CD4-positive, alpha-beta T cell treated with Interleukin-12 subunit alpha and Interleukin-12 subunit beta, for 1 hour (primary cell): ENCODE results near the gene SLC2A4.
"Not testable (repeated sequence)": the region's sequence is repeated elsewhere in the genome, so short reads cannot be mapped to it uniquely, and the experiment has no call there.

ENCODE experiments used
- DNase-seq: peaks from one replicate; pipeline ENCODE4 v3.0.0-alpha.2; 2020

The SLC2A4 gene

GRCh38 chr17:7327056-7327455 is 45.5 kb downstream of the SLC2A4 start:
- no peak for DNase-seq

- DNase-seq: no peak
These were observed 46.0 kb downstream of the SLC2A4 start for GRCh38 chr17:7327501-7327900.

DNA sequence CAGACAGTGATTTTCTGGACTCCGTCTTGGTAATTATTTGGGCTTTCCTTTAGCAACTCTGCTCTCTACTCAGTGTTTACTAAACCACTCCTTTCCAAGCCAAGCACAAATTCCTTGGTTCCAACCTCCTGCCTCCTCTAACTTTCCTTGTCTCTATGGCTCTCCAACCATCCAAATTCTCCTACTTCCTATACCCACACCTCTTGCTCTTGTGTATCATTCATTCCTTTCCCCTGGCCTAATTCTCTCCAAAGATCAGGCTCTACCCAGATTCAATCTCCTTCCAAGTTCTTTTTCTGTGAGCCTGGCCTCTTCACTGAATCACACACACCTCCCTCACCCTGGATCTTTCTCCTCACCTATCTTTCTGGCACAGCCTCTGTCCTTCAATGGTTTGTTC is 46.5 kb downstream of the SLC2A4 start:
- no peak for DNase-seq

DNA sequence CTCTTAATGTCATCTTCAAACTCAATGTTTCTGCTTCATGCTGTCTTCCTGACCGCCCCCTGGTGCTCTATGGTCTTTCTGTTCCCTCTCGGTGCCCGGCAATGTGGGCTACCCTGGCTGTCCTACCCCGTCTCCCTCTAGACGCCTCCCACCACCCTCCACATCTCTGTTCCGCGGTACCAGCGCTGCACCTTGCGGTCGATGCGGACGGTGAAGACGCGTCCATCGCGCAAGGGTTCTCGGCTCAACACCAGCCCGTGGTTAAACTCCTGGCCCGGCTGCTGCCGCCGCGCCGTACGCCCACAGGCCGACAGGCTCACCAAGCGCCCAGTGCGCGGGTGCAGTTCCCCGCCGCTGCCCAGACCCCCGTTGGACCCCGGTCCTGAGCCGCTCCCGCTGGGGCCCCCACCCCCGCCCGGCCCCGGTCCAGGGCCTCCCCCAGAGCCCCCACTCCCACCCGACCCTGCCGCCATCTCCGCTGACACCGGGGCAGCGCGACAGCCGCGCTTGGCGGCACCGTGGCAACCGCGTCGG is 47.4 kb downstream of the SLC2A4 start, which contains the start of gene NEURL4:
TSS of gene NEURL4 (minus strand) at position 496 of the 534 bp plus-strand sequence. CDS start at position 473, 23 bp downstream.
- peak; percentile 50 for DNase-seq

DNA sequence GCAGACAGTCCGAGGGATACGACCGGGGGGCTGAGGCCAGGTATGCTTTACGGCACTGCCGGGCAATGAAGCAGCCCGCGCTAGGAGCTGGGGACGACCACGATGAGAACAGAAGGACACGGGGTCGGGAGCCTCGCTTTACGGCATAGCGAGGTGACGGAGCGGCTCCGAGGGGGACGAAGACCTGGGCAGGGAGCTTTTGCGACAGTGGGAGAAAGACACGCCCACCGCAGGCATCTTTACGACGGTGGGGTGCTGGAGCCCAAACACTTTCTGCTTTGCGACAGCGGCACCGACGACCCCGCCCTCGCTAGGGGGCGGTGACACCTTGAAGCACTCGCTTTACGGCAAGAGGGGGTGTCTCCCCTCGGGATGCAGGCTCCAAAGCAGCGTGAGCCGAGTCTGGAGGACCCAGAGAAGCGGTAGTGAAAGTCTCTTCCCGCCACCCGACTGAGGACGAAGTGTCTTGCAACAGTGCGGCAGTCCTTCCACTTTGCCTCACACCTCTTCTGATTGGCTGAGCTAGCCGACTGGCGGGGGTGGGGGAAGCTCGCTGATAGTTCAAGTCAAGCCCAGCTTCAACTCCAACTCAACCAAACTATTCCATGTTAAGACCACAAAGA is 48.0 kb downstream of the SLC2A4 start:
- DNase-seq: peak; percentile 98

- DNase-seq: peak; percentile 83
These were observed 48.6 kb downstream of the SLC2A4 start for GRCh38 chr17:7329997-7330637.

- DNase-seq: no peak
These were observed 49.1 kb downstream of the SLC2A4 start for GRCh38 chr17:7330638-7331015.

DNA sequence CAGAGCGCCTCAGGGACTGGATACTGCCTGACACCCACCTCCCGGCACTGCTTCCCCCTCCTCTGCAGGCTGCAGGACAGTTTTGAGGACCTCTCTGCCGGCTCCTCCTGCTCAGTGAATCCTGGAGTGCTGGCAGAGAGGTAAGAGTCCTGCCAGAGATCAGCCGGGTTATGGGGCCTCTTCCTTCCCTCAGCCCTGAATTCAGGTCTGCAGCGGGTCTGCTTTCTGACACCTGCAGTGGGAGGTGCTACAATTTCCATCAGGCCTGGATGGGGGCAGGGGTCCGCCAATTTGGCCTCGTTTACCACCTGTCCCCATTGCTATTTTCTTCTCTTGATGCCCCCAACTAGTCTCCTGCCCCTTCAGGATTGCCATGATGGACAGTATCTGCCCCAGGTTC is 50.6 kb downstream of the SLC2A4 start:
- DNase-seq: no peak

- DNase-seq: peak; percentile 64
These were observed 51.1 kb downstream of the SLC2A4 start for GRCh38 chr17:7332600-7333069.

GRCh38 chr17:7334938-7335538 is 53.5 kb downstream of the SLC2A4 start:
- no peak for DNase-seq

DNA sequence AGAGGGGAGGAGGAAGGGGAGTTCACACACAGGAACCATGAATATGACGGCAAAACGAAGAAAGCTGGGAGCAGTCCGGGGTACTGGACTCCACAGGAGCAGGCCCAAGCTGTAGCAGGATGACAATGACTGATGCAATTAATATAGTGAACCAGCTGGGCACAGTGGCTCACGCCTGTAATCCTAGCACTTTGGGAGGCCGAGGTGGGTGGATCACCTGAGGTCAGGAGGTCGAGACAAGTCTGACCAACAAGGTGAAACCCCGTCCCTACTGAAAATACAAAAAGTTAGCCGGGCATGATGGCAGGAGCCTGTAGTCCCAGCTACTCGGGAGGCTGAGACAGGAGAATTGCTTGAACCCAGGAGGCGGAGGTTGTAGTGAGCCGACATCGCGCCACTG is 54.2 kb downstream of the SLC2A4 start:
- not testable (repeated sequence) for DNase-seq

DNA sequence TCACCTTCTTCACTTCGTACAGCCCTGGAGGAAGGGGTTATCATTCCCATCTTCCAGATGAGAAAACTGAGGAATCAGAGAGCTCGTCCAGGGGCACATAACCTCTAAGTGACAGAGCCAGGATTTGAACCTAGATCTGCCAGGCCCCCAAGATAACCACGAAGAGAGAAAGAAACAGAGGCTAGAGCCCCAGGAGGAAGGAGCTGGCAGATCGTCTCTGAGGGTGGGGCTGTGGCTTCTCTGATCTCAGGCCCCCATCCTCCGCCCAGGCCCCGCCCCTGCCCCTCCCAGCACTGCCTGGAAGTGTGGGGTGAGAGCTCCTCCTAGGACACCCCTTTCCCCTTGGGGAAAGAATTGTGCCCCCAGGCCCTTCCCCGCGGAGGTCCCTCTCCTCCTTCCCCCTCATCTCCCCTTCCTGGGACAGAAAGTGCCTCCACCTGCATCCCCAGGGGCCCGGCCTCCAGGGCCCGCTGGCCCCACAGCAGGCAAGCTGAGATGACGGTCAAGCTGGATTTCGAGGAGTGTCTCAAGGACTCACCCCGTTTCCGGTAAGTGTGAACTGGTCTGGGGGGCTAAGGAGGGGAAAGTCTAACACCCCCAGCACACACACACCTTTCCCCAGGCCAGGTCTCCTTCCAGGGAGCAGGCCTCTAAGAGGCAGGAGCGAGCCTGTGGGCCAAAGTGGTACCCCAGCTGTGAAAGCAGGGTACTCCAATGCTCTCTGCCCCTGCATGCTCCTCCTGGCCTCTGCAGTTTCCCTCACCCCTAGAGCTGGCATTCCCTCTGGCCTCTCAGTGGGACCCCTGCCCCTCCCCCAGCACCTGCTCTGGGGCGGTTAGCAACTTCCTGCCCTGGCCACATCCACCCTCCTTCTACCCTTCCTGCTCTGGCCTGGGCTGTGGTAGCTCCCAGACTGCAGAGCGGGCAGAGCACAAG is 55.0 kb downstream of the SLC2A4 start, which contains the start of gene ACAP1:
TSS of gene ACAP1 (plus strand) at position 290 of the 936 bp plus-strand sequence. CDS start at position 496, 206 bp downstream.
- peak; percentile 87 for DNase-seq

- DNase-seq: not testable (repeated sequence)
These were observed 56.1 kb downstream of the SLC2A4 start for GRCh38 chr17:7337600-7337999.
